ENCODE data around the gene RNASEH2A.
"Not testable (repeated sequence)": the region's sequence is repeated elsewhere in the genome, so short reads cannot be mapped to it uniquely, and the experiment has no call there.

RNASEH2A gene

DNA sequence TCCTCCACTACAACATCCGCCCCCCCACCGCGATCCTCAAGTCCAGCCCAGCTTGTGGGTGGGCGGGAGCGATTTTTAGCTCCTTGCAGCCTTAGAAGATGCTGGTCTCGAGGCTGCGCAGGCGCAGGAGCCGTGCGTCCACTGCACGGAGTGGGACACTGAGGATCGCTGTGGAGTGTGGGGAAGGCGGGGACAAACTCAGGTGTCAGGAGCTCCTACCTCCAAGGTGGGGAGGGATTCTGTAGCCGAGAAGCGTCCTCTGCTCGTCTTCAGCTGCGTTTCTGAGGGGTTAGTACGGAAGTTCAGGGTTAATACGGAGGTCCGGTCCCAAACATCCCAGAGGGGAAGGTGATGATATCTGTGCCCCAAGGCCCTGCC lies 28.2 kb downstream of the RNASEH2A start, which contains the start of gene RTBDN:
RTBDN (minus strand) TSS at position 14 of the 378 bp plus-strand sequence. CDS start 4,600 bp downstream, outside the sequence.
- no peak for DNase-seq

DNA sequence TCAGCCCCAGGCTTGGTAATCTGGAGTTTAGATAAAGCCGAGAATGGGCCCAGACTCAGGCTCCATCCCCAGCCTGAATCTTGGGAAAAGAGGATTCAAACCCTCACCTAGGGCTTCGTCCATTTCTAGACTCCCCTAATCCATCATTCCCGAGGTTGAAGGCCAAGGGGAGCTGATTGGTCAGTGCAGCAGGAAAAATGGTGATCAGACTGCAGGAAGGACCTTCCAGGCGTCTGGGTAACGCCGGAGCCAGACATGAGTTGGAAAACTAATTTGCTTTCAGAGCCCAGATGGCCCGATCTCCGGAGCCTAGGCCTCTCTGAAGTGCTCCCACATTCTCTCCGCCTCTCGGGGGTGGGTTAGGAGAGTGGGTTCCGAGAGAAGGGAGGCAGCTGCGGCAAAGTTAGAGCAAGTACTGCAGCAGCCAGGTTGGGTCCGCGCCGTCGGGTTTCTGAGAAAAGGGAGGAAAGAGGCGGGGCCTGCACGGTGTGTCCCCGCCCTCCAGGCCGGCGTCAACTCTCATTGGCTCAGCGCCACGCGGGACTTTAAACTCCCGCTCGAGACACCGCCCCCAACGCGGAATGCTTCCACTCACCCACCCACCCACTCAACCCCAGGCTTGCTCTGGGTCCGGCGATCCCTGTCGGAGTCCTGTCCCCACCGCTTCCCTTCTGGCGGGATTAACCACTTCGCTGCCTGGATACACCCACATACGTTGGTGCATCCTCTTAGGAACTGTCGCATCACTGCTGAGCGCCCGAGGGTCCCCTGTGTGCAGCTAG lies 28.8 kb downstream of the RNASEH2A start:
- no peak for DNase-seq

DNA sequence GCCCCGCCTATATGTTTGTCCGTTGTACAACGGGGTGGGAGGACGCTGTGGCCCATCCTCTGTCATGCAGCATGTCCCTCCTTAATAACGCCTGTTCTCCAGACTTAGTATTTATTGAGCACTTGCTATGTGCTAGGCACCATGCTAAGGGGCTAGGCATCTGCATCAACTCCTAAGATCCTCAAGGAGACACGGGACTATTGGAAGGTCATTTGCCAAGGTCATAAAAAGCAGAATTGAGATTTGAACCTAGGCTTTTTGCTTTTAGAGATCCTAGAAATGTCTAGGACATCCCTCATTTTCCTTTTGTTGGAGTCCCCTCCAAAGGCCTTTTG lies 30.1 kb downstream of the RNASEH2A start:
- DNase-seq, result no peak

DNA sequence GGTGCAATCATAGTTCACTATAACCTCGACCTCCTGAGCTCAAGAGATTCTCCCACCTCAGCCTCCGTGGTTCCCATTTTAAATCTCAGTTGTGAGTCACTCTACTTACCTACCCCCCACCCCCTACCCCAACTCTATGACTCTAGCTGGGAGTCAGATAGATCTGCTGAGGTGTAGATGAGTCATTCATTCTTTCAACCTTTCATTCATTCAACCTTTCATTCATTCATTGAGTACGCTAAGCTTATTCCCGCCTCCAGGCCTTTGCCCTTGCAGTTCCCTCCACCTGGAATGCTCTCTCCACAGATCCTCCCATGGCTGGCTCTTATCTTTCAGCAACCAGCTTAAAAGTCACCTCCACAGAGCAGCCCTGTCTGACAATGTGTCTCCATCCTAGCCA lies 30.8 kb downstream of the RNASEH2A start:
- no peak for DNase-seq

DNA sequence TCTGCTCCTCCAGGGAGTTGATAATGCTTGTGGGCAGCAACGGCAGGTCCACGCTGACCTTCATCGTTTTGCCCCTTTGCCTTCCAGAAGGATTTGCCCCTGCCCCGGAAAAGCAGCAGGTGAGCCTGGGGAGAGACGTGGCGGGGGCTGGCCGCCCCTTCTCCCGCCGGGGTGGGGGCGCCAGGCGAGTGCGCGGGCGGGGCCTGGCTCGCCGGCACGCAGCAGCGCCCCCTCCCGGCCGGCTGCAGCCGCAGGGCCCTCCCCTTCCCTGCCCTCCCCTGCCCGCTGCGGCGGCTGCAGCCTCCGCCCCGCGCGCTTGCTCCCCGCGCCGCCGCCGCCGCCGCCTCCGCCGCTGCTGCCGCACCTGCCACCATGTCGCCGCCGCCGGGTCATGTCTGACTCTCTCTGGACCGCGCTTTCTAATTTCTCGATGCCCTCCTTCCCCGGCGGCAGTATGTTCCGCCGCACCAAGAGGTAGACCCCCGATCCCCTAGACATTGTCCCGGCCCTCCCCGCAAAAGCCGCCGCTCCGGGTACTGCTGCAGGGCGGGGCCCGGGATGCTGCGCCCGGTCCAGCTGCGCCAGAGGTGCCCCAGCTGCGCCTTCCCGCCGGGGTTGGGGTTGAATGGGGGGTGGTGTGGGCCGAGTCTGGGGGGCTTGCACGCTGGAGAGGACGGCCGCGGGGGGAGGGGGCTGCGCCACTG lies 31.9 kb downstream of the RNASEH2A start, which contains the start of gene MAST1:
MAST1 (plus strand) TSS at position 334 of the 704 bp plus-strand sequence; CDS start at position 392, 58 bp downstream.
- DNase-seq, result no peak

DNA sequence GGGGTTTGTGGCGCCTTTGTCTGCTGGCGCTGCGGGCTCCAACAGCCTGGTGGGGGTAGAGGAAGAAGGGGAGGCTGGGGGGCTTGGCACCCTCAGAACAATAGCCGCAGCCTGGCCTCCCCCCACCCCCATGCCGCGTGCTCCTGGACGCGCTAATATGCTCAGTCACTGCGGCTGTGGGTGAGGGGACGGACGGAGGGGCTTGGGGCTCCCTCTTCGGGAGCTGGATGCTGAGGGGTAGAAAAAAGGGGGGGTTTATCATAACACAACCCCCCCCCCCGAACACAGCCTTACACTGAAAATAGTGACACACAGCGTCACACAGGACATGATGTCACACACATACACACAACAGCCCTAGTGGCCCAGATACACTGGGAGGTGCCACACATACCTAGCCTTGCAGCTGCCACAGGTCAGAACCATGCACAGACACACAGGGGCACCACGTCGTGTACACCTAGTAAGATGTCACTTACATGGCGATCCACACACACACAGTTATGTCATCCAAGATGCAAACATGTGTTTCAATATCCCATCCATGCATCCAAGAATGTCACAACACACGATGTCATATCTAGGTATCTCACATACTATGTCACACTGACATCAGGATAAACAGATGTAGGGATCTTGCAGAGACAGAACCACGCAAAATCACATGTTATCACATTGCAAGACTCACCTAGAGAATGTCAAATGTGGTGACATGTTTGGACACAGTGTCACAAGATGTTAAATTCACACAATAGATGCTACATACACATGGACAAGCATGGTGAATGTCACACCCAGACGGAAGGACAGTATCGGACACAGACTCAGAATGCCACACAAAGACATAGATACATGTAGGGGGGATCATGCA lies 32.7 kb downstream of the RNASEH2A start:
- DNase-seq, result no peak

DNA sequence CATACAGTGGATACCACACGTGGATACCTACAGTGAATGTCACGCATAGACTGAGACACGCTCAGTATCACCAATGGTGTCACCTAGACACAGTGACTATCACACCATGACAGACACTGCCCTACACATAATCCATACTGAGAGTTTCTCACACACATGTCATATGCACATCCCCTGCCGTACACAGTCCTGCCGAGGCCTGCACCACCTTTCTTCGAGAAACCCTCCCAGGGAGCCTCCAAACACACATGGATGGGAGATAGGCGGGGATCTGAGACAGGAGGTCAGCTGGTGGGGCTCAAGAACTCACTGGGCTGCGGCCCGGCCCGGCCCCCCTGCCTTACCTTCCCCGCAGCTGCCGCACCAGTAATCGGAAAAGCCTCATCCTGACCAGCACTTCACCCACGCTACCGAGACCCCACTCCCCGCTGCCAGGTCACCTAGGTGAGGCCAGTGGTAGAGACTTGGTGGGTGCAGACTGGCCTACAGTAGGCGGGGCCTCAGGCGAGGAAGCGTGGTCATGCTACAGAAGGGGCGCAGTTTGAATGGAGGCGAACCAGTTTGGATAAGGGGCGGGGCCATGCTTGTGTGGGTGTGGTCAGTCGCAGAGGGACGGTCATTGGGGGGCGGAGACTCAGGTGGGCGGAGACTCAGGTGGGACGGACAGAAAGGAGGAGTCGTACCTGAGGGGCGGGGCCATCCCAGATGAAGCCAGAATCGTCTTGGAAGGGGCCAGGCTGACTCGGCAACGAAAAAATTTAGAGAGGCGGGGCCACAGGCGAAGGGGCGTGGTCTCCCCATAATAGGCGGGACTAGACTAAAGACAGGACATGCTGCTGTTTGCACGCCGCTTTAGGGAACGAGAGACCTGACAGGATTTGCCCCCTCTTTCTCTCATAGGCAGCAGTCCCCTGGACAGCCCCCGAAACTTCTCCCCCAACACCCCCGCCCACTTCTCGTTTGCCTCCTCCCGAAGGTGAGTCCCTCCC lies 34.0 kb downstream of the RNASEH2A start:
- DNase-seq, result peak; percentile 59

DNA sequence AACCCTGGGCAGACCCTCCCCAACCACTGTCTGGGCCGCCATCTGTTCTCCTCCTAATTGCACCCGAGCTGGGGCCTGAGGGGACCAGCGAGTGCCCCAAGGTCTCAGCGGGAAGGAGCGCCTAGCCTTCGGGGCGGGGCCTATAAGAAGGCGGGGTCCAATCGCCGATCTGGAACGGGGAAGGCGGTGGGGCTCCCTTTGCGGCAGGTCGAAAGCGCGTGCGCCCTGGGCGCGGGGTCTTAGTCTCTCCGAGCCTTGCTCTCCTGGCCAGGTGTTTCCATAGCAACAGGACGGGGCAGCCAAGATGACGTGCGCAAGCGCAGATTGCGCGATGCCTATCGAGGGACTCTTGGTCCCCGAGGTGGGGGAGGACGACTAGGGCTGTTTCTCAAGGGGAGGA lies 34.7 kb downstream of the RNASEH2A start:
- no peak for DNase-seq

DNA sequence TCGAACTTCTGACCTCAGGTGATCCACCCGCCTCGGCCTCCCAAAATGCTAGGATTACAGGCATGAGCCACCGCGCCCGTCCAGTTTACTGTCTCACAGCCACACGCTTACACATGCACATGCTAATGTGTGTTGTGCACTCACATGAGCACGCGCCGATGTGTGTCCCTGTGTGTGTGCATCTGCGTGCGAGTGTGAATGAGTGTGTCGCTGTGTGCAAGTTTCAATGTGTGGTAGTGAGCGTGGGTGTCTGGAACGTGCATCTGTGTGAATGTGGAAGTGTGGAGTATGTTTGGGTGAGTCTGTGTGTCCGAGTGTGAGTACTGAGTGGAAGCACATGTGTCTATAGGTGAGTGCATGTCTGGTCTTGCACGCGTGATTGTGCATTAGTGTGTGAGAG lies 36.1 kb downstream of the RNASEH2A start:
- no peak for DNase-seq

DNA sequence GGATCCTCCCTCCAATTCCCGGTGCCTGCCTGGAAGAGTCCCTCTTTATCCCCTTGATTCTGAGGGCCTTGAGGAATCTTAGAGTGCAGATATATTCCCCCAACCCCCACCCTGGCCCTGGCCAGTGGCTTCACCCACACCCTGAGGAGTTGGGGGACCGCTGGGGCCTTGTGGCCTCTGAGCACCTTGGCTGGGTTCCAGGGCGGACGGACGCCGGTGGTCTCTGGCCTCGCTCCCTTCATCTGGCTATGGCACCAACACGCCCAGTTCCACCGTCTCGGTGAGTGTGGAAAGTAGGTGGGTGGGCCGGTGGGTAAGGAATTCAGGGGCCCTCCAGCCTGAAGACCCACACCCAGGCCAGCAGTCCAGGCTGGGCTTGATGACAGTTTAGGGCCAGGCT lies 36.9 kb downstream of the RNASEH2A start:
- DNase-seq, result no peak

DNA sequence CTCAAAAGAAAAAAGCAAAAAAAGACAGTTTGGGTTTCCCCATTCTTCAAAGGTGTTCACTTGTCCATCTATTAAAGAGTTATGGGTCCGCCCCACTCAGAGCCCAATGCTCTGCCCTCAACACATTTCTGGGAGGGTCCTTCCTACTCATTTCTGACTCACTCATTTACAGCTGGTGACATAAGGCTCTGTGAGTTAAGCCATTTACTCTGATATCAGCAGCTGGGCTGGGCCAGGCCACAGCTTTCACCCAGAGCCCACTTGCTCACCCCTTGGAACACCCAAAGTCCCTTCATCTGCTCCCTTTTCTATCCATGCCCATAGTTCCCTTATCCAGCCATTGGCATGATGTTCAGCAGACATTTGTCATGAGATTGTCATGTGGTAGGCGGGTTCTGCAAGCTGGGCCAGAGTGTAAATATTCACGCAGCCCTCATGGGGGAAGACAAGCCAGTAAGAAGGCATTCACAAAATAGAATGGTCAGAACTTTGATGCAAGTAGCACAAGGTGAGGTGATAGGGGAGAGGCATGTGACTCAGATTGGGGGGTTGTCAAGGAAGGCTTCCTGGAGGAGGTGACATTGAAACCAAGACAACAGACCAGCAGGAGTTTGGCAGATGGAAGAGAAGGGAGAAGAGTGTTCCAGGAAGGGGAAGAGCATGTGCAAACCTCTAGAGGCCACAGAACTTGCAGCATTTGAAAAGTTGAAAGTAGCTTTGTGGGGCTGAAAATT lies 37.8 kb downstream of the RNASEH2A start:
- DNase-seq, result no peak

DNA sequence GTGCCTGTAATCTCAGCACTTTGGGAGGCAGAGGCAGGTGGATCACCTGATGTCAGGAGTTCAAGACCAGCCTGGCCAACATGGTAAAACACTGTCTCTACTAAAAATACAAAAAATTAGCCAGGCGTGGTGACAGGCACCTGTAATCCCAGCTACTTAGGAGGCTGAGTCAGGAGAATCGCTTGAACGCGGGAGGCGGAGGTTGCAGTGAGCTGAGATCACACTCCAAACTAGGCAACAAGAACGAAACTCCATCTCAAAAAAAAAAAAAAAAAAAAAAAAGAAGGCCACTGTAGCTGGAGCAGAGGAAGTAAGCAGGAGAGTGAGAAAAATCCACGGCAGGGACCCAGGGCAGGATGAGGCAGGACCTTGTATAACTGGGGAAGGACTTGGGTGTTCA lies 40.2 kb downstream of the RNASEH2A start:
- not testable (repeated sequence) for DNase-seq

DNA sequence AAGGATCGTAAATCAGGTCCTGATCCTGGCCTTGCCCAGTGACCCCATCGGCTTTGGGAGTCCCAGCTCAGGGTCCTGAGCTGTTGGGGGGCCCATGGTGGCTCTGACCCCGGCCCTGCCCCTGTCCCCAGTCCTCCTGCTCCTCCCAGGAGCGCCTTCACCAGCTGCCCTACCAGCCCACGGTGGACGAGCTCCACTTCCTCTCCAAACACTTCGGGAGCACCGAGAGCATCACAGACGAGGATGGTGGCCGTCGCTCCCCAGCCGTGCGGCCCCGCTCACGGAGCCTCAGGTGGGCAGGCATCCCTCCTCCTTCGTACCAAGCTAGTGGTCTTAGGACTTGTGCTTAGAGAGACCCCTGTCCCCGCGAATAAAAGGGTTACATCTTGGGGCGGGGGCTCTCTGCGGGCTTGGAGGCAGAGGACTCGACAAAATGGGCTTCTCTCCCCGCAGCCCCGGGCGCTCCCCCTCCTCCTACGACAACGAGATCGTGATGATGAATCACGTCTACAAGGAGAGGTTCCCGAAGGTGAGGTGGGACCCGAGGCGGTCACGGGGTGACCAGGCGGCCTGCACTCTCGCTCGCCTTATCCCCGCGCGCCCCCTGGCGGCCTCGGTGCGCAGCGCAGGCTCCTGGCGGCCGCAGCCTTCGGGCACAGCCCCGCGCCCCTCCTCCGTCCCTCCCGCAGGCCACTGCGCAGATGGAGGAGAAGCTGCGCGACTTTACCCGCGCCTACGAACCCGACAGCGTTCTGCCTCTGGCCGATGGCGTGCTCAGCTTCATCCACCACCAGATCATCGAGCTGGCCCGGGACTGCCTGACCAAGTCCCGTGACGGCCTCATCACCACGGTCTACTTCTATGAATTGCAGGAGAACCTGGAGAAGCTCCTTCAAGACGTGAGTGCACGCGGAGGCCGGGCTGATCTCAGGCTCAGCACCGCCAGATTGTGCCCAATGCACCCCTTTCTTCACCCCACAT lies 41.1 kb downstream of the RNASEH2A start:
- DNase-seq, result peak; percentile 38

DNA sequence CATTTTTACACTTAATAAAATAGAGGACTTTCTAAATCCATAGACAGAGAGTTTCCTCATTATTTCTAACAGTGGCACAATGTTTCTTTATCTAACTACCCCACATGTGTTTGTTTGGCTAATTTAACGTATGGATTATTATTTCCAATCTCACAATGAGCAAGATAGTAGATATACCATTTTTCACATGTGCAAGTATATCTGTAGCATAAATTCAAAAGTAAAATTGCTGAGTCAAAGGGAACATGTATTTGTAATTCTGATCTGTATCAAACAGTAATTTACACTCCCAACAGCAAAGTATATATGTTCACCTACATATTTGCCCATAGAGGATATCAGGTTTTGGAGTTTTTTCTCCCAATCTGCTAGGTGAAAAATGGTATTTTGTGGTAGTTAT lies 50.3 kb downstream of the RNASEH2A start:
- no peak for DNase-seq

DNA sequence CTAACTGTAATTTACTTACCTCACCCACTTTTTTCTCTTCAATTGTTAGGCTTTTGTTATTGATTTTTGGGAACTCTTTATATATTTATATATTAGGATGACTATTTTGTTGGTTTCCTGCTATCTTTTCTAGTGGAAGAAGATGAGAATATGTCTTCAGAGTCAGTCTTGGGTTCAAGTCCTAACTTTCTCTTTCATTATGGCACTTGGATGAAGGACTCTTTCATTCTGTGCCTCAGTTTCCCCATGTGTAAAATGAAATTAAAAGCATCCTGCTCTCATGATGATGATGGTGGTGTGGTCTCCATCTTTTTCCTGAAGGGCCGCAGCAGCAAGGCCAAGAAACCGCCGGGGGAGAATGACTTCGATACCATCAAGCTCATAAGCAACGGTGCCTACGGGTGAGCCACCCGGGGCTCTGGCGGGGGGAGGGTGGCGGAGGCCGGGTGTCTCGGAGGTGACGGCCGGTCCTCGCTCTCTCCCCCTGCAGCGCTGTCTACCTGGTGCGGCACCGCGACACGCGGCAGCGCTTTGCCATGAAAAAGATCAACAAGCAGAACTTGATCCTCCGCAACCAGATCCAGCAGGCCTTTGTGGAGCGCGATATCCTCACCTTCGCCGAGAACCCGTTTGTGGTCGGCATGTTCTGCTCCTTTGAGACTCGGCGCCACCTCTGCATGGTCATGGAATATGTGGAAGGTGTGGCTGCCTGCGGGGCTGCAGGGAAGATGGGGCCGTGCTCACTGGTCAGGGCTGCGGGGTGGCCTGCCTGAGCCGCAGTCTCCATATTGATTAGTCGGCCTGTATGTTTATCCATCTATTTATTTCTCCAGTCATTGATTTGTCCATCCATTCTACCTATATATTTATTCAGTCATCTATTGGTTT lies 51.9 kb downstream of the RNASEH2A start:
- no peak for DNase-seq

DNA sequence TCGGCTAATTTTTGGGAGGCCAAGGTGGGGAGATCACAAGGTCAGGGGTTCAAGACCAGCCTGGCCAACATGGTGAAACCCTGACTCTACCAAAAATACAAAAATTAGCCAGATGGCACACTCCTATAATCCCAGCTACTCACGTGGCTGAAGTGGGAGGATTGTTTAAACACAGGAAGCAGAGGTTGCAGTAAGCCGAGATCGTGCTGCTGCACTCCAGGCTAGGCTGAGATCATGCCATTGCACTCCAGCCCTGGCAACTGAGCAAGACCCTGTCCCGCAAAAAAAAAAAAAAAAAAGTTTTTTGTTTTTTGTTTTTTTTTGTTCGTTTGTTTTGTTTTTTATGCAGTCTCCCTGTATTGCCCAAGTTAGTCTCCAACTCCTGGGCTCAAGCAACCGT lies 53.2 kb downstream of the RNASEH2A start:
- no peak for DNase-seq

Measured in kidney glomerular epithelial cell (primary cell).